ENCODE measurements around the gene OSBPL9.

Gene OSBPL9

DNA sequence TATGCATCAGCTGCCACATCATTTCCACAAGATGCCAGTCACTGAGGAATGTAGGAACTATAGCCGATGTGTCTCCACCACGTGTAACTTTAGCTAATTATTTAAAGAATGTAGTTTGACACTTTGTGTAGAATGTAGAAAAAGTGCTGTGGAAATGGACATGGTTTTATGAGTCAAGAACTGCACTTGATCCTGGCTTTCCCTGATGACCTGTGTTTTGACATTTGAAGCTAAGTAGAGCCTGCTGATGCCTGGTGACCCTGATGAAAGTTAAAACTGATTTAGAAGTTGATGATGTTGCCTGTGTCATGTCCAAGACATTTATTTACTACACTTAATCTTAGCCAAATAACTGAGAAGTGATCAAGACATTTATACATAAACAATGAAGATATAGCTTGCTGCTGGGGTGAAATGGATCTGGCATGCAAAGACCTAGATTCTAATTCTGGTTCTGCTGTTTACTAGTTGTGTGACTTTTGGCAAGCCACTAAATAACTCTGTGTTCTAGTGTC, 4.4 kb upstream of the OSBPL9 start:
- TF ChIP-seq TAF1 (IDR thresholded peaks at IDR 0.05; ENCODE audit: borderline replicate concordance, low read depth, low read length) (no peak), POLR2A (IDR thresholded peaks at IDR 0.05; ENCODE audit: low read depth, low read length) (no peak)
- DNase-seq (ENCODE audit: insufficient read length) (no peak), FAIRE-seq (no peak)

DNA sequence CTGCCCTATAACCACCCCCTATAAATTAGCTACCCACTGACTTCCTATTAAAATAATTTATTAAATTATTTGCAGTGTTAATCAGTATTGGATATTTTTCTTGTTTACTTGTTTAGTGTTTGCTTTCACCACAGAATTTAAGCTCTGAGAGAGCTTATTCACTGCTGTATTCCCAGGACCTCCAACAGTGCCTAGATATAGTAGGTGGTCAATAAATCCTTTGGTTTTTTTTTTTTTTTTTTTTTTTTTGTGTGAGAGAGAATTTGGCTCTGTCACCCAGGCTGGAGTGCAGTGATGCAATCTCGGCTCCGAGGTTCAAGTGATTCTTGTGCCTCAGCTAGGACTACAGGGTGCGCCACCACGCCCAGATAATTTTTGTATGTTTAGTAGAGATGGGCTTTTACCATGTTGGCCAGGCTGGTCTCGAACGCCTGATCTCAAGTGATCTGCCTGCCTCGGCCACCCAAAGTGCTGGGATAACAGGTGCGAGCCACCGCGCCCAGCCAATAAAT, 1.1 kb upstream of the OSBPL9 start:
- no peak for TF ChIP-seq POLR2AphosphoS5 (IDR thresholded peaks at IDR 0.05; ENCODE audit: low read depth, low read length)
- no peak for TF ChIP-seq POLR2A (IDR thresholded peaks at IDR 0.05; ENCODE audit: low read depth, low read length)
- no peak for TF ChIP-seq TAF1 (IDR thresholded peaks at IDR 0.05; ENCODE audit: borderline replicate concordance, low read depth, low read length)
- FAIRE-seq (no peak), DNase-seq (ENCODE audit: insufficient read length) (no peak)

DNA sequence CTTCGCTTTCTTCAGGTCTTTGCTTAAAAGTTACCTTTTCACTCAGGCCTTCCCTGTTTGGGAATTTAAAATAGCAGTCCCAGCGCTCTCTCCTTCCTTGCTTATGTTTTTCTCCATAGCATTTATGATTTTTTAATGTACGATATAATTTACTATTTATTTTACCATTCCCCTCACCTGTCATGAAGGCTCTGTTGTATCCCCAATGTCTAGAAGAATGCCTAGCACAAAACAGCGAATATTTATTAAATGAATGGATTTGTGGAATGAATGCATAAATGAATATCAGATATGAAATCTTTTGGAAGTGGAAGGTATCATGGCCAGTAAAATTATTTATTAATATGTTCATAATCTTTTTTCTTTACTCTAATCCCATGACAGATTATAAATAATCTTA, 402 bp upstream of the OSBPL9 start:
- DNase-seq (ENCODE audit: insufficient read length): no peak
- TF ChIP-seq POLR2AphosphoS5 (IDR thresholded peaks at IDR 0.05; ENCODE audit: low read depth, low read length) (no peak), TAF1 (IDR thresholded peaks at IDR 0.05; ENCODE audit: borderline replicate concordance, low read depth, low read length) (no peak), POLR2A (IDR thresholded peaks at IDR 0.05; ENCODE audit: low read depth, low read length) (no peak)
- FAIRE-seq: no peak

DNA sequence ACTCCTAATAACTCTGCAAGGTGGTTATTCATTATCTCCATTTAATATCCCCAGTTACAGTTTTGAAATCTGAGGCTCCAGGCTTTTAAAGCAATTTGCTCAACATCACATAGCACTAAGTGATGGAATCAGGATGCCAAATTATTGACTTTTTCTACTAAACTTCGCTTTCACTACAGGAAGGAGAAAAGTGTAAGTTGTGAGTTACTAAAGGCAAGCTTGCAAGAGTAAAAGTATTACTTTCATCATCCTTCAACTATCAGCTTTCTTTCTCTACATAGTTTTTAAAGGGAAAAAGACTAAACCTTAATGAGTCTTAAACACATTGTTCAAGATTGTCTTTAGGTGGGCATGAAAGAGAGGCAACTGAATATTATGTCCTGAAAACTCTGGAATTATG, 1.8 kb downstream of the OSBPL9 start:
- FAIRE-seq: no peak
- TF ChIP-seq TAF1 (IDR thresholded peaks at IDR 0.05; ENCODE audit: borderline replicate concordance, low read depth, low read length): no peak
- TF ChIP-seq POLR2A (IDR thresholded peaks at IDR 0.05; ENCODE audit: low read depth, low read length): no peak
- no peak for TF ChIP-seq POLR2AphosphoS5 (IDR thresholded peaks at IDR 0.05; ENCODE audit: low read depth, low read length)
- no peak for DNase-seq (ENCODE audit: insufficient read length)

DNA sequence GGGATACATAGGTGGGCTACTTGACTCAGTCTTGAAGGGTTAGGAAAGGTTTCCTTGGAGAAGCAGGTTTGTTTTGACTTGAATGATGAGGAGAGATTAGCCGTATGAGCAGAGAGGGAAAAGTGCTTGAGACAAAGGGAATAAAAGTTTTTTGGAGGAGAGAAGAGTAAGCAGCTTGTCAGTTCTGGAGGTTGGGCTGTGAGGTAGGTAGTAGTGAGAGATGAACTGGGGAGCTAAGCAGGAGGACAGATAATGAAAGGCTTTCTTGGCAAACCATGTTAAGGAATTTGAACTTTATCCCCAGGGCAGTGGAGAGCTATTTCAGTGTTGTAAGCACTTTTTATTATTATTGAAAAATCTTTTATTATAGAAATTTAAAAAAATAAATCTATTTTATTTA, 3.6 kb downstream of the OSBPL9 start:
- no peak for DNase-seq (ENCODE audit: insufficient read length)
- FAIRE-seq: no peak
- TF ChIP-seq POLR2A (IDR thresholded peaks at IDR 0.05; ENCODE audit: low read depth, low read length) (no peak), POLR2AphosphoS5 (IDR thresholded peaks at IDR 0.05; ENCODE audit: low read depth, low read length) (no peak), TAF1 (IDR thresholded peaks at IDR 0.05; ENCODE audit: borderline replicate concordance, low read depth, low read length) (no peak)

DNA sequence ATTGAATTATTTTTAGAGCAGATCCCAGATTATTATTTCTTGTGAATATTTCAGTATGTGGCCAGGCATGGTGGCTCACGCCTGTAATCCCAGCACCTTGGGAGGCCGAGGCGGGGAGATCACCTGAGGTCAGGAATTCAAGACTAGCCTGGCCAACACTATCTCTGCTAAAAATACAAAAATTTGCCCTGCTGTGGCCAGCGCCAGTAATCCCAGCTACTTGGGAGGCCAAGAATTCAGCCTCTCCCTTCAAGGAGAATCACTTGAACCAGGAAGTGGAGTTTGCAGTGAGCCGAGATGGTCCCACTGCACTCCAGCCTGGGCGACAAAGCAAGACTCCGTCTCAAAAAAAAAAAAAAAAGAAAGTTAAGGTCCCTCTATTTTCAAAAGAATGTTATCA, 4.3 kb downstream of the OSBPL9 start:
- TF ChIP-seq TAF1 (IDR thresholded peaks at IDR 0.05; ENCODE audit: borderline replicate concordance, low read depth, low read length) (no peak), POLR2AphosphoS5 (IDR thresholded peaks at IDR 0.05; ENCODE audit: low read depth, low read length) (no peak), POLR2A (IDR thresholded peaks at IDR 0.05; ENCODE audit: low read depth, low read length) (no peak)
- no peak for DNase-seq (ENCODE audit: insufficient read length)
- FAIRE-seq: no peak

DNA sequence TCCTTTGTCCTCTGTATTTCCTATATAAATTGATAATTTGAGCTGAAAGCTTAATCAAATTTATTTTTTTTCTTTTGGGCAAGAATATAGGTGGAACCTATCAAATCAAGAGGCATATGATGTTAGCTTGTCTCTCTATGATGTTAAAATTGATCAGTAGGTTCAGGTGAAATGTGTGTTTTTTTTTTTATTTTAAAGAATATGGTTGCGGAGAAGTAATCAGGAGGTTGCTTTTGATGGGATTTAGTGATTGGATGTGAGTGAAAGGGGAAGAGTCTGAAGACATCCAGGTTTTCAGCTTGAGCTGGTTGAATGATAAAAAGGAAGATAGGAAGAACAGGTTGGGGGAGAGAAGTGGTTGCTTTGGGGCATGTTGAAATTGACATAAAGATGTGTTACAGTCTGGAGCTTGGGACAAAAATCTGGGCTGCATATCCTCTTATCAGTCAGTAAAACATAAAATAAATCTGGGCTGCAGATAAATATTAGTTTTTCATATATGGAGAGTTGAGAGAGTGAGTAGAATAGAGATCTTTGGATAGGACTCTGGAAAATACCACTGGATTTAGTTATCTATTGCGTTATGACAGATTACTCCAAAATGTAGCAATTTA, 5.1 kb downstream of the OSBPL9 start:
- DNase-seq (ENCODE audit: insufficient read length): no peak
- no peak for FAIRE-seq
- TF ChIP-seq POLR2AphosphoS5 (IDR thresholded peaks at IDR 0.05; ENCODE audit: low read depth, low read length): no peak
- no peak for TF ChIP-seq POLR2A (IDR thresholded peaks at IDR 0.05; ENCODE audit: low read depth, low read length)
- TF ChIP-seq TAF1 (IDR thresholded peaks at IDR 0.05; ENCODE audit: borderline replicate concordance, low read depth, low read length): no peak

DNA sequence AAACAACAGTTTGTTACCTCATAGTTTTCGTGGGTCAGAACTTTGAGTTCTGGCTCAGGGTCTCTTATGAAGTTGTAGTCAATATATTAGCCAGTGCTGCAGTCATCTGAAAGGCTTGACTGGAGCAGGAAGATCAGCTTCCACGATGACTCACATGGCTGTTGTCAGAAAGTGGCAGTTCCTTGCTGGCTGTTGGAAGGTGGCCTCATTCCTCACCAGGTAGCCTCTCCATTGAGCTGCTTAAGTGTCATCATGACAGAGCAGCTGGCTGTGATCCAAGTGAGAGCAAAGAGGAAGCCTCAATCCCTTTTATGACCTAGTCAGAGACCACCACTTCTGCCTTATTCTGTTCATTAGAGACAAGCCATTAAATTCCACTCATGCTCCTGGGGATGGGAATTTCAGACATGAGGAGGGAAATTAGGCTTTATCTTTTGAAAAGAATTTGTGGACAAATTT, 5.6 kb downstream of the OSBPL9 start:
- no peak for FAIRE-seq
- no peak for DNase-seq (ENCODE audit: insufficient read length)
- no peak for TF ChIP-seq POLR2AphosphoS5 (IDR thresholded peaks at IDR 0.05; ENCODE audit: low read depth, low read length)

DNA sequence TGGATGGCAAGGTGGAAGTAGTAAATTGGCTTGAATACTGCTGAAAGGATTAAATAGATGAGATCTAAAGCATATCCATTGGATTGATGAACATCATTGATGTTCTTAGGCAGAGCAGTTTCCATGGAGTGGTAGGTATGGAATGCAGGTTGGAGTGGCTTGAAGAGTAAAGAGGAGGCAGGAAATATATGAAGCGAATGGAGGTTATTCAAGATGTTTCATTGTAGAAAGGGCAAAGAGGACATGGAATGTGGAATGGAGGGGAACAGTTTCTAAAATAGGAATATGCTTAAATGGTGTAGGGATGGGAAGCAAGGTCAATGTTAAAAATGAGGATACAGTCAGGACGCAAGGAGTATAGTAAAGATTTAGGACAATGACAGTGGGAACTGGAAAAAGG, 6.1 kb downstream of the OSBPL9 start:
- FAIRE-seq (no peak), DNase-seq (ENCODE audit: insufficient read length) (no peak)
- TF ChIP-seq POLR2A (IDR thresholded peaks at IDR 0.05; ENCODE audit: low read depth, low read length): no peak
- TF ChIP-seq TAF1 (IDR thresholded peaks at IDR 0.05; ENCODE audit: borderline replicate concordance, low read depth, low read length): no peak
- TF ChIP-seq POLR2AphosphoS5 (IDR thresholded peaks at IDR 0.05; ENCODE audit: low read depth, low read length): no peak

DNA sequence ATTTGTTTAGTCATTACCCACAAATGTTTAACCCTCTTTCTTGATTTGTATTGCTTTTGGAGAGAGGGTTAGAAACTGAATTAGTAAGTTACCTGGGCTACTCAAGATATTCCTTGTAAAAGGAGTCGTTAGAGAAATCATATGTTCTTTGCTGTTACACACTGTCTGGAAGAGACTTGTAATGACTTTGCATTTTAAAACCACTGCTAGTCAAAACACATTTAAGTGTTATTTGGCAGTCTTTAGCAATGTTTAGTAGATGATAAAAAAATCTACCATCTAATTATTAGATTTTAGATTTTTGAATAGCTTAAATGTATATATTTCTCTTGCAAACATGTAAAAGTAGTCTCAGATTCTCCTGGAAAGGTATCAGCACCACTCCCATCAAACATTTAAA, 6.6 kb downstream of the OSBPL9 start:
- TF ChIP-seq TAF1 (IDR thresholded peaks at IDR 0.05; ENCODE audit: borderline replicate concordance, low read depth, low read length): no peak
- no peak for TF ChIP-seq POLR2AphosphoS5 (IDR thresholded peaks at IDR 0.05; ENCODE audit: low read depth, low read length)
- TF ChIP-seq POLR2A (IDR thresholded peaks at IDR 0.05; ENCODE audit: low read depth, low read length): no peak
- DNase-seq (ENCODE audit: insufficient read length): no peak
- no peak for FAIRE-seq

DNA sequence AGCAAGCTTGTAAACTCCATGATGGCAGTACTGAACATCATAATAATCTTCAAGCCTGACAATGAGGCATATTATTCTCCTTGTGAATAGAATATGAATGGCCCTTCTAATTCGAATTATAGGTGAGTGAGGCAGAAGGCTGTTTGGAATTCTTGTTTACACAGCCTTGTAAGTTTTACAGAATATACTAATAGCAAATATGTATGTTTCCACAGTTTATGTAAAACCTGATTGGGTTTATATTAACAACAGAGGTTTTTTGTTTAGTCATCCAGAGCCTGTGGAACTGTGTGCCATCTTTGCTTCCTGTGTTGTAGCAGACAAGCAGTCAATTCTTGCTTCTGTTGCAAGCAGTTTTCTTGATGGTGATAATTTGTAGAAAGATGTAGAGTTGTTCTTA, 8.0 kb downstream of the OSBPL9 start:
- DNase-seq (ENCODE audit: insufficient read length) (no peak), FAIRE-seq (no peak)
- TF ChIP-seq POLR2A (IDR thresholded peaks at IDR 0.05; ENCODE audit: low read depth, low read length) (no peak), TAF1 (IDR thresholded peaks at IDR 0.05; ENCODE audit: borderline replicate concordance, low read depth, low read length) (no peak), POLR2AphosphoS5 (IDR thresholded peaks at IDR 0.05; ENCODE audit: low read depth, low read length) (no peak)

DNA sequence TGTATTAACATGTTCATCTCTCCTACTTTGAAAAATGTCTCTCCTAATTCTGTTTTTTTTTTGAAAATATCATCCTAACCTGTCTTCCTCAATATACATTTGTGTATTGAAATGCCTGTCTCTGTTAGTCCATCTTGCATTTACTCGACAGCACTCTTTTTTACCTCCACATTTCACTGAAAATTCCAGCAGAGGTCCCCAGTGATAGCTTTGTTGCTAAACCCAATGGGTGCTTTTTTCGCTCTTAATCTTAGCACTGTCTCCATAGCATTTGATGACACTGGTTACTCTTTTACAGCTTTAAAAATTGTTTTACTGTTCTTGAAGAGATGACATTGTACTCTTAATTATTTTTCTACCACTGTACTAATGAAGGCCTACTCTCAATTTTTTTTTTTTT, 10.8 kb downstream of the OSBPL9 start:
- DNase-seq (ENCODE audit: insufficient read length) (no peak), FAIRE-seq (no peak)
- no peak for TF ChIP-seq TAF1 (IDR thresholded peaks at IDR 0.05; ENCODE audit: borderline replicate concordance, low read depth, low read length)
- TF ChIP-seq POLR2AphosphoS5 (IDR thresholded peaks at IDR 0.05; ENCODE audit: low read depth, low read length): no peak
- TF ChIP-seq POLR2A (IDR thresholded peaks at IDR 0.05; ENCODE audit: low read depth, low read length): no peak

Data from GM12892 (cell line).